Gastrocnemius medialis (tissue), 4 donors: ENCODE measurements around the gene PCYT2.

Source experiments
- POLR2A ChIP-seq, 2 donors: fragments of 450-650 bp; IDR thresholded peaks; one replicate each; pipeline ENCODE4 v1.6.1; 2017; ENCODE audit warnings: antibody characterized with exemption in 2 of 2, mild to moderate bottlenecking in 2 of 2, moderate library complexity in 2 of 2
- TF ChIP-seq, protein P1 (sequence below), 5 experiments: fragments of 450-650 bp in 3 of 5; fragments of 200-600 bp in 2 of 5; sonication (generic) in 2 of 5; IDR thresholded peaks in 4 of 5; conservative IDR thresholded peaks in 1 of 5; 1 replicate in 4 of 5; 2 replicates in 1 of 5; pipeline ENCODE4 v1.5.1; 2016 to 2019; ENCODE audit warnings: antibody characterized with exemption in 5 of 5, mild to moderate bottlenecking in 3 of 5, moderate library complexity in 3 of 5

GRCh38 chr17:81891303-81891552 lies 20.0 kb downstream of the PCYT2 start:
- TF ChIP-seq POLR2A (IDR thresholded peaks at IDR 0.05): no peak
- TF ChIP-seq, protein P1, sequence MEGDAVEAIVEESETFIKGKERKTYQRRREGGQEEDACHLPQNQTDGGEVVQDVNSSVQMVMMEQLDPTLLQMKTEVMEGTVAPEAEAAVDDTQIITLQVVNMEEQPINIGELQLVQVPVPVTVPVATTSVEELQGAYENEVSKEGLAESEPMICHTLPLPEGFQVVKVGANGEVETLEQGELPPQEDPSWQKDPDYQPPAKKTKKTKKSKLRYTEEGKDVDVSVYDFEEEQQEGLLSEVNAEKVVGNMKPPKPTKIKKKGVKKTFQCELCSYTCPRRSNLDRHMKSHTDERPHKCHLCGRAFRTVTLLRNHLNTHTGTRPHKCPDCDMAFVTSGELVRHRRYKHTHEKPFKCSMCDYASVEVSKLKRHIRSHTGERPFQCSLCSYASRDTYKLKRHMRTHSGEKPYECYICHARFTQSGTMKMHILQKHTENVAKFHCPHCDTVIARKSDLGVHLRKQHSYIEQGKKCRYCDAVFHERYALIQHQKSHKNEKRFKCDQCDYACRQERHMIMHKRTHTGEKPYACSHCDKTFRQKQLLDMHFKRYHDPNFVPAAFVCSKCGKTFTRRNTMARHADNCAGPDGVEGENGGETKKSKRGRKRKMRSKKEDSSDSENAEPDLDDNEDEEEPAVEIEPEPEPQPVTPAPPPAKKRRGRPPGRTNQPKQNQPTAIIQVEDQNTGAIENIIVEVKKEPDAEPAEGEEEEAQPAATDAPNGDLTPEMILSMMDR (IDR thresholded peaks at IDR 0.05 in 4 of 5, conservative IDR thresholded peaks at IDR 0.05 in 1 of 5): no peak
